ENCODE measurements around the gene TMEM225.
A peak's percentile ranks its signal among the peaks of the same experiment; 100 is the strongest.

Gene TMEM225, protein sequence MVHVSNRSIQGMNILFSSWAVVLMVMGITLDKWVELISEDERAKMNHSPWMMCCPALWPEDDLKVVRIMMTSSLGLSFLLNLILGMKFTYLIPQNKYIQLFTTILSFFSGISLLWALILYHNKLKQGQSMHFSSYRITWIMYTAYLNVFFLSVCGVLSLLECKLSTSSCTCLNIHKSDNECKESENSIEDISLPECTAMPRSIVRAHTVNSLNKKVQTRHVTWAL

DNA sequence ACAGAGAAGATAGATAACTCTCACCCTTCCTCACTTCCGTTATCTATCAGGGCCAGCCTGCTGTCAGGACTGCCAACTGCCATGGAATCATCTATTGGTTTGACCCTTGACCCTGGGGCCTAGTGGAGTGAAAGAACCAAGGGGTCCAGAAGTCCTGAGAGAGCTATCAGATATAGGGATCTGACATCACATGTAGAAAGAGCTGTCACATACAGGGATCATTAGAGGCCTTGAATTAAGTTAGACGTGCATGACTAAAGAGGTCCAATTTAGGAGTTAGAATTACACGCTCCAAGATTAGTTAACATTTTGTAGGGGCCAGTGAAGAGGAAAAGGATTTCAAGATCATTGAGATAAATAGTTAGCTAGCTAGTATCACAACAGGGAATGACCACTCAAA lies at the start of gene TMEM225:
TMEM225 (minus strand) TSS at position 101 of the 400 bp plus-strand sequence. CDS start 245 bp downstream, outside the sequence.
- DNase-seq (ENCODE audit: low read depth): no peak
- H3K4me3 ChIP-seq (ENCODE audit: low read depth, low read length): no peak within 1 kb of the TSS
- TF ChIP-seq, protein P1, sequence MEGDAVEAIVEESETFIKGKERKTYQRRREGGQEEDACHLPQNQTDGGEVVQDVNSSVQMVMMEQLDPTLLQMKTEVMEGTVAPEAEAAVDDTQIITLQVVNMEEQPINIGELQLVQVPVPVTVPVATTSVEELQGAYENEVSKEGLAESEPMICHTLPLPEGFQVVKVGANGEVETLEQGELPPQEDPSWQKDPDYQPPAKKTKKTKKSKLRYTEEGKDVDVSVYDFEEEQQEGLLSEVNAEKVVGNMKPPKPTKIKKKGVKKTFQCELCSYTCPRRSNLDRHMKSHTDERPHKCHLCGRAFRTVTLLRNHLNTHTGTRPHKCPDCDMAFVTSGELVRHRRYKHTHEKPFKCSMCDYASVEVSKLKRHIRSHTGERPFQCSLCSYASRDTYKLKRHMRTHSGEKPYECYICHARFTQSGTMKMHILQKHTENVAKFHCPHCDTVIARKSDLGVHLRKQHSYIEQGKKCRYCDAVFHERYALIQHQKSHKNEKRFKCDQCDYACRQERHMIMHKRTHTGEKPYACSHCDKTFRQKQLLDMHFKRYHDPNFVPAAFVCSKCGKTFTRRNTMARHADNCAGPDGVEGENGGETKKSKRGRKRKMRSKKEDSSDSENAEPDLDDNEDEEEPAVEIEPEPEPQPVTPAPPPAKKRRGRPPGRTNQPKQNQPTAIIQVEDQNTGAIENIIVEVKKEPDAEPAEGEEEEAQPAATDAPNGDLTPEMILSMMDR (IDR thresholded peaks at IDR 0.05; ENCODE audit: low read depth, low read length, missing control alignments): no peak

DNA sequence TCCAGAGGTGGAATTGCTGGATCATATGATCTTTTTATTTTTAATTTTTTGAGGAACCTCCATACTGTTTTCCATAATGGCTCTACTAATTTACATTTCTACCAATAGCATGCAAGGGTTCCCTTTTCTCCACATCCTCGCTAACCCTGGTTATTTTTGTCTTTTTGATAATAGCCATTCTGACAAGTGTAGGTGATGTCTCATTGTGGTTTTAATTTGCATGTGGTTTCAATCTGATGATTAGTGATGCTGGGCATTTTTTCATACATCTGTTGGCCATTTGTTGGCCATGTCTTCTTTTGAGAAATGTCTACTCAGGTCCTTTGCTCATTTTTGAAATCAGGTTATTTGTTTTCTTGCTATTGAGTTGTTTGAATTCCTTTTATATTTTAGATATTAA lies 38.6 kb upstream of the TMEM225 start:
- TF ChIP-seq, protein P1 (IDR thresholded peaks at IDR 0.05; ENCODE audit: low read depth, low read length, missing control alignments): no peak
- DNase-seq (ENCODE audit: low read depth): no peak
- H3K4me3 ChIP-seq (ENCODE audit: low read depth, low read length): no peak overlapping the region

DNA sequence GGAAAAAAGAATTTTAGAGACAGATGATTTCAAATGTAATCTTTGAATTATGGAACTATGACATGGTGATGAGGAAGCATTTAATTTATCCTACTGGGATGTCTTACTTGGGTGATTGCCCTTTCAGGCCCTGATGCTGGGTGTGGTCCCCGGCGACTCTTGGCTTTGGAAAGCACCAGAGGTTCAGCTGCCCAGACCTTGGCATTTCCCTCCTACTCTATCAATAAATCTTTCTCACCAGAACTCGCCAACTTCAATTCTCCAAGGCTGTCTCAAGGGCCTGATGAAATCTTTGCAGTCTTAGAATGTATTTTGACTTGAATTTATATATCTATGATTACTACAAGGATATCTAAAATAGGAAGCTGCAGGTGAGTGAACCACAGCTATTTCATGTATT lies 35.5 kb upstream of the TMEM225 start:
- no peak for DNase-seq (ENCODE audit: low read depth)
- TF ChIP-seq, protein P1 (IDR thresholded peaks at IDR 0.05; ENCODE audit: low read depth, low read length, missing control alignments): no peak
- H3K4me3 ChIP-seq (ENCODE audit: low read depth, low read length): no peak overlapping the region

DNA sequence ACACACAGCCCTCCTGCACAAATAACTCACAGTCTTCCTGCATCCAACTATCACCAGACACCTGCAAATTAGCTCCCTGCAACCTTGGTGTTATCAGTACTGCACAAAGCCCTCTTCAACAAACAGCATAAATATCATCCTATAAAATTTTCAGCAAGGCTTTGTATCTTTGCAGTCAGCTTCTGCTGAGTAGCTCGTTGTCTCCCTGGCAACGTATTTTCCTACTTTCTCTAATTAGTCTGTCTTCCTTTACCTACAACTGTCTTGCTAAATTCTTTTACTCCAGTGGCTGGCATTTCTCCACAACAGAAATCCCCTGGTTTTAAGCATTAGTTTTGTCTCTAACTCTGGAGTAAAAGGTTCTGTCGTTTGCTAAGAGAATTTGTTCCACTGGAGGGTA lies 20.4 kb upstream of the TMEM225 start:
- DNase-seq (ENCODE audit: low read depth): no peak
- H3K4me3 ChIP-seq (ENCODE audit: low read depth, low read length): no peak overlapping the region
- TF ChIP-seq, protein P1 (IDR thresholded peaks at IDR 0.05; ENCODE audit: low read depth, low read length, missing control alignments): no peak

DNA sequence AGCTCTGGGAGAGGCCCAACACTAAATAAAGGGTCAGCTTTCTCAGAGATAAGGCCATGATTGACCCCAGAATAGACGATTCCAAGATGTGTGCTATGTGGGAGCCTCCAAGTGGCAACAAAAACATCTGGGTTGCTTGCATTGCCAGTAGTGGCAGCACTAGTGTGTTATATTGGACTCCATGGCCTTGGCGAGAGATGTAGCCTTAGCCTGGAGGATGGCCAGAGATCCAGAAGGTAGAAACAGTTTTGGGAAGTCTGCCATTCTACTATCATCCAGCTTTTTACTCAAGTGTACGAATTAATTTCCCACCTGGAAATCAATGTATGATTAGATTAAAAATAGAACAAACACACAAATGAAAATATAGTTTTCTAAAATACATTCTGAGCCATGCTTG lies 19.5 kb upstream of the TMEM225 start:
- no peak for DNase-seq (ENCODE audit: low read depth)
- H3K4me3 ChIP-seq (ENCODE audit: low read depth, low read length): no peak overlapping the region
- TF ChIP-seq, protein P1 (IDR thresholded peaks at IDR 0.05; ENCODE audit: low read depth, low read length, missing control alignments): no peak

DNA sequence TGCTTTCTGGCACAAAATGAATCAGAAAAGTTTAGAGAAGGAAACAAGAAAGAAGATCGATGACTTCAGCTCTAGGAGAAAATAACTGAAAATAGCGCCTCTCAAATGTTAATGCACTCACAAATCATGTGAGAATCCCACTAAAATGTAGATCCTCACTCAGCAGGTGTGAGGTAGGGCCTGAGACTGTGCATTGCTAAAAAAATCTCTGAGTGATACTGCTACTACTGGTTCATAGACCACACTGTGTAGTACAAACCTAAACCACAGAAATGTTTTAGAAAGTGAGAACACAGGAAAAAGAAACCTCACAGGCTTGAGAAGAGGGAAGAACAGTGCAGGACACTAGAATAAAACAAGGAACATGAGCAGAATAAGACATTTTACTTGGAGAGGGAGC lies 18.5 kb upstream of the TMEM225 start:
- no peak overlapping the region for H3K4me3 ChIP-seq (ENCODE audit: low read depth, low read length)
- TF ChIP-seq, protein P1 (IDR thresholded peaks at IDR 0.05; ENCODE audit: low read depth, low read length, missing control alignments): no peak
- DNase-seq (ENCODE audit: low read depth): peak; percentile 36

DNA sequence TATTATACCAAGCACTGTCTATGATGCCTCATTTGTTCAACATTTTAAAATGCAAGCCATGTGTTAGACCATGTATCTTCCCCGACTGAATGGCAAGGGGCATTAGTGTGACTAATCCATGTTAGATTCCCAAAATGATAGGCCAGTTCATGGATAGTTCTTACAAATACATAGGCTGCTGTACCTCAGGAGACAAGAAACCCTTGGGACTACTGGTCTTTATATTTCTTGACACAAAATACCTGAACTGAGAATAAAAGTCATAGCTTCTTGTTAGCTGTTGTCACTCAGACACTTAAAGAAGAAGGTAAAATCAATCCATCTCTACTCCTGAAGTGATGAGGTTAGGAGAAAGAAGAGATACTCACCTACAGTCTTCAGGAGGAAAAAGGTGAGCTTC lies 16.4 kb upstream of the TMEM225 start, which contains the start of gene OR8D4:
OR8D4 (plus strand) TSS at position 301 of the 400 bp plus-strand sequence. CDS start 4,265 bp downstream, outside the sequence.
- no peak for DNase-seq (ENCODE audit: low read depth)

More for the DNA sequence above, 16.4 kb upstream of the TMEM225 start, which contains the start of gene OR8D4:
- TF ChIP-seq, protein P1 (IDR thresholded peaks at IDR 0.05; ENCODE audit: low read depth, low read length, missing control alignments): no peak
- H3K4me3 ChIP-seq (ENCODE audit: low read depth, low read length): no peak within 1 kb of the TSS

Data from GM12864 (cell line).